Left renal pelvis (tissue), 4 donors: ENCODE data around the gene MPRIP. TPM values are rescaled to one million over a fixed set of nuclear protein-coding genes. Genes with fewer than 3 reads are reported as not detected.
"Not testable (repeated sequence)": the region's sequence is repeated elsewhere in the genome, so short reads cannot be mapped to it uniquely, and the experiment has no call there.

ENCODE experiments used
- DNase-seq, 4 donors: peaks; one replicate each; pipeline ENCODE4 v3.0.0-alpha.2; 2013; ENCODE audit warnings: low read depth in 4 of 4, low spot score in 3 of 4
- polyA plus RNA-seq, 4 donors: library from polyadenylated mRNA; unstranded; fragments of 120-200 nt; gene quantifications; one replicate each; pipeline ENCODE4 v1.2.1, GENCODE V29; 2013; ENCODE audit not compliant: insufficient read length in 4 of 4

Gene MPRIP
- polyA plus RNA-seq, 4 donors = 144 to 180 (median 161) TPM

DNA sequence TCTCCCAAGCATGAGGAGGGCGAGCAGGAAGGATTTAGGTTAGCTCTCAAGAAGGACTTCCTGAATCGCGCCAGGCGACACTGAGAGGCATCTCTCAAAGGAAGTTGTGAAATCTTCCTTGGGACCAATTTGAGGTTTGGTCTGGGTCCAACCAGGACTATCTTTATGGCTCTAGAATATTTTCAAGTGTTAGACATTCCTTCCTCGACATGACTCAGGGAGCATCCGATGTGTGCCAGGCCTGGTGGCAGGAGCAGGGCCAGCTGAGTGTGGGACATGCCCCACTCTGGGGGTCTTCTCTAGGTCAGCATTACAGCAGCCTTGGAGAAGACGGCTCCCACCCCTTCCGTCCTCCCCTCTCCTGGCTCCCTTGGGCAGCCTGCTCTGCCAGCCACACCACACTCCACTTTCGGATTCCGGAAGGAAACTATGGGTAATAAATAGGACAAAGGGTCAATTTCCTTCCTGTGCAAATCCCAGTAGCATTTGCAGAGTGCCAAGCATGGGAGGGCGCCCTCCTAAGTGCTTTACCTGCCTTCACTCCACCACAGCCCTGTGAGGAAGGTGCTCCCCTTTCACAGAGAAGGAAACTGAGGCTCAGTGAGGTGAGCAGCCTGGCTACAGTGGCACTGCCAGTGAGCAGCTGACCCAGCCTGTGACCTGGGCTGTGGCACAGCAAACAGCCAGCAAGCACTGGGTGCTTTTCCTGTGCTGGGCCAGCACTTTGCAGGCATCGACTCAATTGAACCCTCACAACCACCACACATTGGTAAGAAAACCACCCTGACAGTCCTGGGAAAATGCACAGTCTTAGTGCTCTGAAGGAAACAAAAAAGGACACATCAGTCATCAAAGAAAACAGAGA is 31.0 kb upstream of the MPRIP start:
- not testable (repeated sequence) for DNase-seq

DNA sequence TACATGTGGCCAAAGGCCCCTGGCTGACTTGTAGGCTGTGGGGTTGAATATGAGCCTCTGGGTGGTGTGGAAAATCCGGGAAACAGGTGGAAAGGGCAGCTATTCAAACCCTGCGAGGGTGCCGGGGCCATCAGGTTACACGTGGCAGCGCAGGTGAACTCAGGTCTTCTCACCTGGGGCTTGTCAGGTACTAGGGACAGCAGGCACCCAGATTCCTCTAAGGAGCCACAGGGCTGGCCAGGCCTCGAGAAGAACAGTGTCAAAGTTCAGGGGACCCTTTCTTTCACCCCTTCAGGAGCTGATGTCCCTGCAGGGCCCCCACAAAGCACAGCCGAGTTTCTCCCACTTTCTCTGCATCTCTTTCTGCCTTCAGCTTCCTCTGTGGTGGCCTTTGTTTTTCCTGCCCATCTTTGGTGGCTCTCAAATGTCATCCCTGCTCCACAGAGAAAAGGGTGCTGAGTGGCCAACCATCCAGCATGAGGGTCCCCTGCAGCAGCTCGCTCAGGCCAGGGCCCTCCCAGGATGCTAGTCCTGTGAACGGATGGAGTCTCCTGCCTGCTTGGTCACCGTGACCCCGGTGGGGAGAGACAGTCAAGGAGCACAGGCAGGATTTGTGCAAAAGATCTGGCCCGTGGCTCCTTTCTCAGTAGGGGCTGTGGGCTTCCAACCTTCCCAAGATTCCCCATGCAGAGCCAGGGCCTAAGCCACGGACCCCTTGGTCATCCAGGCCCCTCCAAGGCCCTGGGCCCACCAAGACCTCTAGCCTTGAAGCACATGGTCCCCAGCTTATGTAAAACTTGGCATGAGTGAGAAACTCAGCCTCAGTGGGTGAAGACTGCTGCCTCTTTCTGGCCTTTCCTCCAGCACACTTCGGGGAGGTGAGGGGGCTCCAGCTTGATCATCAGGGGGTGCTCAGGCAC is 28.2 kb upstream of the MPRIP start:
- DNase-seq = not testable (repeated sequence)

DNA sequence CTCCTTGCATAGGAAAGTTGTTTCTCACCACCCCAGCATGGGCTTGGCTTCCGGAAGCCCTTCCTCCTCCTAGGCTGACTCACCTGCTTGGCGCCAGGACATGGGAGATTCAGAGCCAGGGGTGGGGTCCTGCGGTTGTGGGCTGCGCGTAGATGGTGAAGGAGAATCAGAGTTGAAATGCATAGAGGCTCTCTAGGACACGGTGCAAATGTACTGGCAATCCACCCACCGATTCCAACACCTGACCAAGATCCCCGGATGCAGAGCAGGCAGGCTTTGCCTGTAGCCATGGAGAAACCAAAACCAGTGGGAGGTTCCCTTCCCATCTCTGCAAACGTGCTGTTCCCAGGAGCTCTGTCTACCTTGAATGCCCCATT is 27.5 kb upstream of the MPRIP start:
- not testable (repeated sequence) for DNase-seq

DNA sequence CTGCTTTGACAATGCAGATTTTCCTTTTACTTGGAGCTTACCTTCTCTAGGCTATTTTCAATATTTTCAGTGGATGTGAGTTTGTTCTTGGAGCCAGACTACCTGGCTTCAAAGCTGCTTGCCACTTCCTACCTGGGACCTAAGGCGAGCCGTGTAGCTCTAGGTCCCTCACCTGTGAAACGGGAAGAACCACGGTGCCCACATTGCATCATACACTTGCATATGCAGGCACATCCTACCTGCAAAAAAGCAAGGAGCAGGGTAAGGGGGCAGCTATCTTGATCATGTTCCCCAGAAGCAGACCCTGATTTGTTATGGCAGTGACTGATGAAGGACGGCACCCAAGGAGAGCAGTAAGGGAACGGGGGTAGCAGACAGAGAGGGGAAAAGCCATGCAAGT is 27.0 kb upstream of the MPRIP start:
- DNase-seq = no peak

DNA sequence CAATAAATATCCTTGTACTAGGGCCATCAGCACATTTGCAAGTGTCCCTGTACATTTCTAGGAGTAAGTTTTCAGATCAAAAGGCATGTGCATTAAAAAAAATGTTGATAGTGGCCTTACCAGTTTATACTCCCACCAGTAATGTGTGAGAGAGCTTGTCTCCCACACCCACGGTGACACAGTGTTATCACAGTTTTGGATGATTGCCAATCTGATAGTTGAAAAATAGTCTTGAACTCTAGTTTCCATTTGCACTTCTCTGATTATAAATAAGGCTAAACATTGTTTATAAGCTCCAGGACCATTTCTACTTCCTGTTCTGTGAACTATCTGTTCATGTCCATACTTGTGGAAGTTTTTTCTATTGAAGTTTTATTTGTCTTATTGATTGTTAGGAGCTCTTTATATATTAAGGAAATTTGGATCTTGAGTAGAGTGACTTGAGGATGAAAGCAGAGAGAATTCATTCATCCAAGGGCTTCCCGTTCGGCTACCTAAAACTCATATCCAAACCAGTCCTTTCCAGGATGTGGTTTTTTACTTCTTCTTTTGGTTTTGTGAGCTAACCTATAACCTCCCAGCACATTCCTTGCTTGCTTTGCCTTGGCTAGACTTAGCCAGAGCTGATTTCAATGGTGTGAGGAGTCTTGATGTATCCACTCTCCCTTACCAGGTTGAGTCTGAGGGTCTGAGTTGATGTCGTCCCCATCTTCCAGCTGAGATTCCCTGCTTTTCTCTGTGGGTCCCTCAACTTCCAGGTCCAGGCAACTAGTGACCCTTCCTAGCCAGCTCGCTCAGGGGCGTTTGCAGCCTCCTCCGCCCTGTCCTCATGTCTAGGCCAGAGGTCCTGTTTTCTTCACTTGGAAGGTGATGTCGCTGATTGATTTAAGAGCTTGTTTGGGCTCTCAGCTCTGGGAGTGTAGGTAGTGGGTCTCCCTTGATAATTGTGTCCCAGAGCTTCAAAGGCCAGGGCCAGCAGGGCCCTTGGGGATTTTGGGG is 25.8 kb upstream of the MPRIP start:
- not testable (repeated sequence) for DNase-seq

DNA sequence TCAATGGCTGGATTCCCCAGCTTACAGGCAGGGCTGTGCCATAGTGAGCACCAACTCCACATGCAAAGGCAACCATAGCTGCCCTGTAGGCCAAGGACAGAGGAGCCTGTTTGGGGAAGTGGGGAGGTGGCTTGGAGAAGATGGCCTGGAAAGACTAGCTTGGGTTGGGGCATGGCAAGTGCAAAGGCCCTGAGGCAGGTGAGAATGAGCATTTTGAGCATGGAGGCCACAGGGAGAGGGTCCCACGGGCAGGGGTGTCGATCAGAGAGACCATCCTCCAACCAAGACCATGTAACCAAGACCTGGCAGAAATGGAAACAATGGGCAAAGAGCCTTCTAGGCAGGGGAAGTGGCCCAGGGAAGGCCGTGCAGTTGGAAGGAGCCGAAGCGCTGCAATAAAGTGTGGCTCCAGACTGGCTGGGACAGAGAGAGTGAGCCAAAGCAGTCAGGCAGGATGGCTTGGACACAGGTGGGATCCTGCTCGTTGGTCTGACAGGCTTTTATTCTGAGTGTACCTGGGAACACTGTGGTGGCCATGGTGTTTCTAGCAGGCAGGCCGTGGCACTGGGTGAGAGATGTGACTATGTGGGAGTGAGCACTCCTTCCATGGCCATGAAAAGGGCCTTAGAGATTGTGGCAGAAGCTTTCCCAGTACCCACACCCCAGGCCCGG is 24.8 kb upstream of the MPRIP start:
- DNase-seq = no peak

DNA sequence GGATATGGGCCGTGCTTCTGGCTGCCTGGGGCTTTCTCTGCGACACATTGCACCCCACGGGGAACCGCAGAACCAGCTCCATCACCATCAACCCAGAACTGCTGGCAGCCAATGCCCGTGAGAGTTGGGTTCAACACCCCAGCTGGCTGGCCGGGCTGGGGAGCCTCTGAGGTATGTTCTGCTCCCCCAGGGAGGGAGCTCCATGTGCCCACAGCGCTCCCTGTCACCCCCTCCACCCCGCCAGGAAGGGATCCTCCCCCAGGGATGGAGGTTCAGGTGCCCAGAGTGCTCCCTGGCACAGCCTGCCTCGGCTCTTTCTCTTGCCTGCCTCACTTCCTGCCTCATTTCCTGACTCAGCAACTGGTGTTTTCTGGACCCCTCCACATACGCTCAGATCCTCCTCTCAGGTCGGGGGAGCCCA is 24.2 kb upstream of the MPRIP start:
- DNase-seq = no peak

DNA sequence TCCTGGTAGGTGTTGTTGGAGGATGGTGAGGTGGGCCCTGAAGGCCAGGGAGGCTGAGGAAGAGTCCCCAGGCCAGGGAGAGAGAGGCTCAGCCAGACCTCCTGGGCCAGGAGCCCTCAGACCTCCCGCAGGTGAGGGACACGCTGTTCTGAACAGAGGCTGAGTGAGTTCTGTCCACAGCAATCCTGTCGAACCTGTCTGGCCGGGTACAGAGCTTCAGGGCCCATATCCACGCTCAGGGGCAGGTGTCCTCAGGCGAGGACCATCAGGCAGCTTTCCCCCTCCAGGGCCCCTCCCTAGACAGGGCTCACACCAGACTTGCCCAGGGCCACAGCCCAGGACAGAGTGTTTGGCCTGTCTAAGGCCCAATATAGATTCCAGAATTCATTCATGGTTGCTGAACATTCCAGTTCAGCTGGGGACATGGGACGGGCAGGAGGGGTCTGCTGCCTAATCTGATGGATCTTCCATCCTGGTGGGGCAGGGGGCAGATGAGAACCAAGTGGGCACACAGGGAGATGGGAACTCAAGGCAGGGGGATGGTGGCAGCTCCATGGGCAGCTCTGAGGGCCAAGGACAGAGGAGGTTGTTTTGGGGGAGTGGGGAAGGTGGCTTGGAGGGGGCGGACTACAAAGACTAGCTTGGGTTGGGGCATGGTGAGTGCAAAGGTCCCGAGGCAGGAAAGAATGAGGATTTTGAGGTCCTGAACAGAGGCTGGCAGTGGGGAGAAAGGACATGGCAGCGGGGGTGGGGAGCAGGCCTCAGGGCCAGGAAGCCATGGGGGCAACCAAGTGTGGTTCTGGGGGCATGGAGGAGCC is 23.4 kb upstream of the MPRIP start:
- peak in 1 of 4 donors; percentile 62 for DNase-seq

DNA sequence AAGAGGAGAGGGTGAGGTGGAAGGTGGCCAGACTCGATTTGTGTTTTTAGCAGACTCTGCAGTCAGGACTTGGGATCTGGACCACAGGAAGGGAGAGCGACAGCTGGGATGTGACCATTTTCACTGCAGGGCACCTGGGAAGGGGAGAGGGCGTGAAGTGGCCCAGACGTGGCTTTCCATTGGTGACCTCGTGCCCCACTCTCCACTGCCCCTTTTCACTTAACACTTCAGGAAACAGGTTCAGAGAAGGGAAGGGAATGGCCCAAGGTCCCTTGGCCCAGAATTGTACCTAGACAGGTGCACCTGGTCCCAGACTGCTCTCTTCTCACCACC is 22.9 kb upstream of the MPRIP start:
- DNase-seq = no peak

DNA sequence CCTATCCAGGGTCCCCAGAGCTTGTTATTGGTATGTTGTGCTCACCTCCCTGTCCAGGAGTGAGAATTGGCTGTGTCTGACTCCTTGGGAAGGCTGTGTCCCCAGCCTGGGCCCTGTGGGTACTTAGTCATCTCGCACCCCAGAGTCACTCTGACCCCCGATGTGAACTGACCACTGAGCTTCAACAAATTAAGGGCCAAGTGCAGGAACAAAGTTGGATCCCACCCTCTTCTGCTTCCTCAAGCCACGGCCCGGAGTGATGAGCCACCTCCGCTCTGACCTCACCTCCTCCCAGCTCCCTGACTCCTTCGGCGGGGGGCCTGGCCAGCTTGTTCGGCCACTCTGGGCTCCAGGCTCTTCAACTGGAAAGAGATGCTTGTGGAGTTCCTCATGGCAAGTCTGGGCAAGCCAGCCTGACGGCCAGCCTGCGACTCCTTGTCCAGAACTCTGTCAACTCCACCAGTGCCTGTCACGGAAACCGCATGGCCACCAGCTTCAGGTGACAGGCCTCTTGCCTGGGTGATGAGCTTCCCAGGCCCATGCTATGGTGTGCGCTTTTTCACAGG is 22.3 kb upstream of the MPRIP start:
- DNase-seq = no peak

DNA sequence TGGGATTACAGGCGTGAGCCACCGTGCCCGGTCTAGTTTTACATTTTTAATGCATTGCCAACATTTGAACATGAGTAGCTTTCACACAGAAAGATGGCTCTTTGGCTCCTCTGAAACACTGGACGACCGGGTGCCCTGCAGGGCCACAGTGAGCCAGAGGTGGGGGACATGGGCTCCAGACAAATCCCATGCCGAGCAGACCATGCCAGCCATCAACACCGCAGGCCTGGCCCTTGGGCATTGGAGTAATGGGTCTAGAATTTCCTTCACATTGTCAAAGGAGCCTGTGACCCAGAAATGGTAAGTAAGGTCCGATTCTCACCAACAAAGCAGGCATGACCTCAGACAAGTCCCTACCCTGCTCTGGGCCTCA is 21.4 kb upstream of the MPRIP start:
- DNase-seq = no peak

DNA sequence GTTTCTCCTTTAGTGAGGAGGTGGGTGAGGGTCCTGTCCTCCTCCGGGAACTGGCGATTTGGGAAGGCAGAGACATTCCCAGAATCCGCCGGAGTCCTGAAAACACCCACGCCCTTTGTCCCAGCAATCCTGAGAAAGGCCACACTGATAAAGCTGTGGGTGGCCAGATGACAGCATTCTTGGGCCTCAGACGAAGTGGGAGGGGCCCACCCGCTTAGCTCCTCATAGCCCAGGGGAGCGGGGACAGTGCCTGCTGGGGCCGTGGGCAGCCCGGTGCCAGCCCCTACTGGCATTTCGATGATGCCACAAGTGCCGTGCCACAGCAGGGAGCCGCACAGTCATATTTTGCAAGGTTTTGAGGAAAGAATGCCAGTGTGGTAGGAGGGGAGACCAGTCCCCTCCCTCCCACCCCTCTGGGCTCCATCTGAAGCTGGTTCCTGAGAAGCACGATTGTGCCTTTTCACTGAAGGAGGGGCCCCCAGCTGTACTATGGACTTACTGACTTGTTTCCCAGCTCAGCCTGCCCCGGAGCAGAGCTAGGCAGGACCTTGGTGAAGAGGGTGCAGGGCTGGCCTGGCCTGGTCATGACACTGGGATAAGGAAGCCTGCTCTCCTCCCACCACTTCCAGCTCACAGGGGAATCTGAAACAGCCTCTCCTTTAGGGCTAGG is 20.9 kb upstream of the MPRIP start:
- no peak for DNase-seq

DNA sequence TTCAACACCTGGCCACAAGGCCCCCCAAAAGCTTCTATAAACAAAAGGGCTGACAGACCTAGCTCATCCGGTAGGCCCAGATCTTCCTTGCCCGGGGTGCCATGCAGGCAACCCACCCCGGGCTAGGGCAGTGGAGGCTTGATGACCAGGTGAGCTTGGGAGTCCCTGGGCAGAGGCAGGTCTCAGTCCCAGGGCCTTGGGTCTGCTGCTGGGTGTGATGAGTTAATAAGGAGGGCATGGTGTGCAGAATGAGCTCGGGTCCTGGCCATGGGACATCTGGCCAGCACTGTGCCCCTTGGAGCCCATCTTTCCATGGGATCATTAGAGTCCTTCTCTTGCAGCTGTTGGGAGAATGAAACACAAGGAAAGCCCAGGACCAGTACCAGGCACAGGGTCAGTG is 20.2 kb upstream of the MPRIP start:
- DNase-seq = no peak

DNA sequence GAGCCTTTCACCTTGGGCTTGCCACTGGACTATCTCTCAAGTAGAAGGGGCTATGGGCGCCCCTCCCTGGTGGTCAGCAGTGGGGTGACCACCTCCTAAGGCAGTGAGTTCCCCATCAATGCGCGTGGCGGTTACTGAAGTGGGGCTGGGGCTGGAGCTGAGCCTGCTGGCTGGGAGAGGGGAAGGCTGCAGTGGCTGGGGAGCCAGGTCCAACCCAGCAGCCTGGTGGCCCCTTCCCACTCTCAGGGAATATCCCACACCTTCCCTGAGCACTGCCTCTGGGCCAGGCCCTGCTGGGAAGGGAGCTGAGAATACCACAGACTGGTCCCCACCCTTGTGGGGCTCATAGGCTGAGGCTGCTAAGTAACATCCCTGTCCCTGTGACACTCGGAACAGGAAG is 19.8 kb upstream of the MPRIP start:
- no peak for DNase-seq

DNA sequence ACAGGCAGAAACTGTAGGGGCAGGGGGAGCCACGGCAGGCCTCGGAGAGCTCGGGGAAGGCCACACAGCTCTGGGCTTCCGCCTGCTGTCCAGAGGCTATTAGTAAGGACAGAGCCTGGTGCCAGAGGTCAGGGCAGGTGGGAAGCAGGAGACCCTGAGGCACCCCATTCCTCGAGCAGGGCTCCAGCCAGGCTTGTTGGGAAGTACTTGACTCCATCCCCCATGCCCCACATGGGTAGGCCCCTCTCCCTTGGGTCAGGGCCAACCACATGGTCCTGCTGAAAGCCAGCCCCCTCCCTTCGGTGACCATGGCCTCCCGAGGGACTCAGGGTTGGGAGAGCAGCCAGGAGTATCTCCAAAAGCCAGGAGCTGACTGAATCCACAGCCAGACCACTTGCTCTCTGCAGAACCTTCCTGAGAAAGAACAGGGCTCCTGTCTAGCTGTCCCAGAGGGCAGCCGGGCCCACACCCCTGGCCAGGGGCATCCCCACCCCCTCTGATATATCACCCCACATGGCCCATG is 17.4 kb upstream of the MPRIP start:
- no peak for DNase-seq

DNA sequence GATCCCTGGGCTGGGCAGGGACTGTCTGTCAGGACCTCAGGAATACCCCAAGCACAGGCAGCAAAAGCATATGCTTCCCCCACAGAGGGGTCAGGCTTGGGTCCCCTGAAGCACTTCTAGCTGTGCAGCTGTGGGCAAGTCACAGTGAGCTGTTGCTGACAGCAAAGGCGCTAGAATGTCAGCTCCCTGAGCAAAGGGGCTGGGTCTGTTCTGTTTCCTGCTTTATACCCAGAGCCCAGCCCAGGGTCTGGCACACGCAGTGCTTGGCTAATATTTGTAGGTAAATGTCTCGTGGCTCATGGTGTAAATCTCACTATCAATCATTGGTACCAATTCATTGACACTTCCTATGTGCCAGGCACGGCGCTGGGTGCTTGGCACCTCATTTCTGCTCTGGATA is 16.6 kb upstream of the MPRIP start:
- DNase-seq = no peak

DNA sequence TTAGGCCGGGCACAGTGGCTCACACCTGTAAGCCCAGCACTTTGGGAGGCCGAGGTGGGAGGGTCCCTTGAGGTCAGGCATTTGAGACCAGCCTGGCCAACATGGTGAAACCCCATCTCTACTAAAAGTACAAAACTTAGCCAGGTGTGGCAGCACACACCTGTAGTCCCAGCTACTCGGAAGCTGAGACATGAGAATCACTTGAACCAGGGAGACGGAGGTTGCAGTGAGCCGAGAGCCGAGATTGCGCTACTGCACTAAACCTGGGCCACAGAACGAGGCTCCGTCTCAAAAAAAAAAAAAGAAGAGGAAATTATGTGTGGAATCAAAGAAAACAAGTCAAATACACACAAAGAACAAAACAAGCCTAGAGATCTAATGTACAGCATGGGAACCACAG is 16.1 kb upstream of the MPRIP start:
- DNase-seq = no peak

DNA sequence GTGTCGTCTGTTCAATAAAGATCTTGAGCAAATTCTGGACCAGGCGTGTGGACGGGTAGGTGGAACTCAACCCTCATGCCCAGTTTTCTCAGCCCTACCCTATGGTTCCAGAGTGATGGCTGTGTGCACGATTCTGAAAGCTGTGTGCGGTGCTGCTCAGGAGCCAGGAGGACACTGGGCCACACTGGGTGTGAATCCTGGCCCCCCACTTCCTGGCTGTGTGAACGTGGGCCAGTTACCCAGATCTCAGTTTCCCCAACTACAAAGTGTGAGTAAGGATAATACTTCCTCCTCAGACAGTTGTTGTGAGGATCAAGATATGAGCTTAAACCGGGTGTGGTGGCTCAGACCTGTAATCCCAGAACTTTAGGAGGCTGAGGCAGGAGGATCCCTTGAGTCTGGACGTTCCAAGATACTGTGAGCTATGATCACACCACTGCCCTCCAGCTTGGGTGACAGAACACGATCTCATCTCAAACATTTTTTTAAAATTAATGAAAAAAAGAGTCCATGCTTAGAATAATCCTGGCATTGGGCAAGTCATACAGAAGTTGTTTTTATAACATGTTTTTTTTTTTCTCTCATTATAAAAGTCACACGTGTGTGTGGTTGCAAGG is 14.7 kb upstream of the MPRIP start:
- DNase-seq = no peak
